GM21576 (cell line): ENCODE results near the gene COL8A1.

Experiments
- ATAC-seq: cut with Tn5 transposase; IDR thresholded peaks from one replicate; pipeline ENCODE4 v1.9.1; 2021; ENCODE audit warnings: mild to moderate bottlenecking, moderate library complexity; ENCODE audit not compliant: unreplicated experiment

COL8A1 gene

GRCh38 chr3:99753268-99753975 lies 115.0 kb downstream of the COL8A1 start:
- ATAC-seq = peak; percentile 68

GRCh38 chr3:99755831-99756230 lies 117.4 kb downstream of the COL8A1 start:
- no peak for ATAC-seq

- ATAC-seq = no peak
These were observed 119.6 kb downstream of the COL8A1 start for GRCh38 chr3:99757966-99758365.

GRCh38 chr3:99758502-99759177 lies 120.2 kb downstream of the COL8A1 start:
- ATAC-seq = no peak

- no peak for ATAC-seq
These were observed 121.6 kb downstream of the COL8A1 start for GRCh38 chr3:99760031-99760430.

GRCh38 chr3:99760629-99761028 lies 122.2 kb downstream of the COL8A1 start:
- ATAC-seq = no peak

GRCh38 chr3:99761415-99762165 lies 123.2 kb downstream of the COL8A1 start:
- no peak for ATAC-seq

- ATAC-seq = no peak
These were observed 124.5 kb downstream of the COL8A1 start for GRCh38 chr3:99762901-99763300.

GRCh38 chr3:99764377-99764776 lies 126.0 kb downstream of the COL8A1 start:
- no peak for ATAC-seq

- no peak for ATAC-seq
These were observed 126.9 kb downstream of the COL8A1 start for GRCh38 chr3:99765042-99765942.

- ATAC-seq = no peak
These were observed 128.9 kb downstream of the COL8A1 start for GRCh38 chr3:99767291-99767690.

- no peak for ATAC-seq
These were observed 129.7 kb downstream of the COL8A1 start for GRCh38 chr3:99768126-99768525.

- ATAC-seq = no peak
These were observed 130.6 kb downstream of the COL8A1 start for GRCh38 chr3:99768808-99769501.

GRCh38 chr3:99772171-99772570 lies 133.8 kb downstream of the COL8A1 start:
- ATAC-seq = no peak

GRCh38 chr3:99772671-99773070 lies 134.3 kb downstream of the COL8A1 start:
- no peak for ATAC-seq

GRCh38 chr3:99774467-99774866 lies 136.1 kb downstream of the COL8A1 start:
- peak; percentile 84 for ATAC-seq

GRCh38 chr3:99776516-99777209 lies 138.3 kb downstream of the COL8A1 start:
- ATAC-seq = no peak

- ATAC-seq = no peak
These were observed 138.8 kb downstream of the COL8A1 start for GRCh38 chr3:99777210-99777549.

- no peak for ATAC-seq
These were observed 139.3 kb downstream of the COL8A1 start for GRCh38 chr3:99777708-99778107.

GRCh38 chr3:99780749-99781148 lies 142.4 kb downstream of the COL8A1 start:
- no peak for ATAC-seq
